ENCODE data around the gene TET2.

The TET2 gene

GRCh38 chr4:105186701-105187161 is 40.1 kb downstream of the TET2 start:
- DNase-seq: no peak

GRCh38 chr4:105189855-105190650 is 43.4 kb downstream of the TET2 start:
- no peak for DNase-seq

GRCh38 chr4:105191621-105192210 is 45.0 kb downstream of the TET2 start:
- no peak for DNase-seq

- DNase-seq: no peak
Observed at GRCh38 chr4:105192474-105192873, 45.8 kb downstream of the TET2 start.

- DNase-seq: no peak
Observed at GRCh38 chr4:105192910-105193309, 46.2 kb downstream of the TET2 start.

GRCh38 chr4:105193536-105193935 is 46.9 kb downstream of the TET2 start:
- DNase-seq: no peak

GRCh38 chr4:105194328-105195231 is 47.9 kb downstream of the TET2 start:
- DNase-seq: no peak

- DNase-seq: no peak
Observed at GRCh38 chr4:105196523-105197145, 50.0 kb downstream of the TET2 start.

- no peak for DNase-seq
Observed at GRCh38 chr4:105197777-105198176, 51.1 kb downstream of the TET2 start.

GRCh38 chr4:105198541-105198940 is 51.9 kb downstream of the TET2 start:
- DNase-seq: no peak

- DNase-seq: no peak
Observed at GRCh38 chr4:105206214-105206613, 59.5 kb downstream of the TET2 start.

- DNase-seq: no peak
Observed at GRCh38 chr4:105207386-105207785, 60.7 kb downstream of the TET2 start.

- DNase-seq: no peak
Observed at GRCh38 chr4:105208561-105208960, 61.9 kb downstream of the TET2 start.

GRCh38 chr4:105210916-105211315 is 64.2 kb downstream of the TET2 start:
- DNase-seq: no peak

GRCh38 chr4:105215609-105216313 is 69.1 kb downstream of the TET2 start:
- no peak for DNase-seq

GRCh38 chr4:105225500-105225899 is 78.8 kb downstream of the TET2 start:
- no peak for DNase-seq

- no peak for DNase-seq
Observed at GRCh38 chr4:105227054-105227453, 80.4 kb downstream of the TET2 start.

GRCh38 chr4:105230287-105230686 is 83.6 kb downstream of the TET2 start:
- no peak for DNase-seq

- no peak for DNase-seq
Observed at GRCh38 chr4:105232374-105232773, 85.7 kb downstream of the TET2 start.

- no peak for DNase-seq
Observed at GRCh38 chr4:105234582-105234981, 87.9 kb downstream of the TET2 start.

- no peak for DNase-seq
Observed at GRCh38 chr4:105236202-105236915, 89.7 kb downstream of the TET2 start.

GRCh38 chr4:105236916-105237311 is 90.2 kb downstream of the TET2 start:
- no peak for DNase-seq
